ENCODE results near the gene SMIM11.
"Not testable (repeated sequence)": the region's sequence is repeated elsewhere in the genome, so short reads cannot be mapped to it uniquely, and the experiment has no call there.

SMIM11 gene

DNA sequence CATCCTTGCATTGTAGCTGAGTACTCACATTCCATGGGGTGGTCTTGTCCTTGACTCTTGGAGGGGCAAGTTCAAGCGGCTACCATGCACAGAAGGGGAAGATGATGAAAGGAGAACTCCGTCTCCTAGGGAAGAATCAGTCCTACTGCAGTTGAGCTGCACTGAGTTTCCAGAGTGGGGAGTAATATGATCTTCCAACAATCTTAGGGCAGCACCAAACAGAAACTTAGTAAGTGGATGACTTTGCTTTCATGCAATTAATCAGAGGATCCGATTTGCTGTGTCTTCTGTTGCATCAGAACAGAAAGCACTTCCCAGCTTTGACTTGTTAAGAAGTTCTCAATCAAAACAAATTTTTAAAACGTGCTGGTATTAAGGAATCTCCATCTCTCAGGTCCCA, 48.5 kb downstream of the SMIM11 start, which contains the start of gene SMIM34:
SMIM34 (minus strand) TSS at position 147 of the 400 bp plus-strand sequence; CDS start at position 35, 112 bp downstream.
- DNase-seq (ENCODE audit: low read depth in 2 of 2), result not testable (repeated sequence)

DNA sequence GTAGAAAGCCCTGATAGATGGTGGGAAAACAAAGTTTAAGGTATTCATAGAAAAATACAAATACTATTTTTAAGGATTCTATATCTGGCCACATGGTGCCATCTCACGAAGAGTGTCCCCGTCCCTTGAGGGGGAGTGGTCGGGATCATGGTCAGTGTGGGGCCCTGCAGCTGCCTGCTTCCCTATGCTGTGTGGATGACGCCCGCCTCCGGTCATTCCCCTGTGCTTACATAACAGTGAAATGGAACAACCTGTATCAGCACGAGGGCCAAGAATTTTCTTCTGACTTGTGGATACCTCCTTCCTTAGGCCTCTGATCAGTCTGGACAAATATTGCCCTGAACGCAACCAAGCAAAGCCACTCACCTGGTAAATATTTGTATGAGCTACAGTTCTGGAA, 52.0 kb downstream of the SMIM11 start:
- DNase-seq (ENCODE audit: low read depth in 2 of 2), result not testable (repeated sequence)

DNA sequence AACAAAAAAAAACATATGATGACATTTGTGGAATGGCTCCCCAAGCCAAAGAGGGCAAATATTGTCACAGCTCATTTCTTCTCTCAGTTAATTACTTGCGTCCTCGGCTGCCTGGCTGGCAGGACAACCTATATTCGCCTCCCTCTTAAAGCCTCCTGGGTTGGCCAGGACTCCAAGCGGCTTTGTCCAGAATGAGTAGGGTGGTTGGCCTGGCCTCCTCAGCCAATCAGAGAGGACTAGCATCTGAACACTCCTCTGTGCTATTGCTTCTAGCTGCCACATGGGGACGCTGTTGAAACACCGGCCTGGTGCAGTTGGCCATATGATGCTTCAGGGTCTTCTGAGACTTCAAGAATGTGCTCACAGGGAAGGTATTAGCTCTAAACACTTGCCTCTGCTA, 53.1 kb downstream of the SMIM11 start:
- not testable (repeated sequence) for DNase-seq (ENCODE audit: low read depth in 2 of 2)

DNA sequence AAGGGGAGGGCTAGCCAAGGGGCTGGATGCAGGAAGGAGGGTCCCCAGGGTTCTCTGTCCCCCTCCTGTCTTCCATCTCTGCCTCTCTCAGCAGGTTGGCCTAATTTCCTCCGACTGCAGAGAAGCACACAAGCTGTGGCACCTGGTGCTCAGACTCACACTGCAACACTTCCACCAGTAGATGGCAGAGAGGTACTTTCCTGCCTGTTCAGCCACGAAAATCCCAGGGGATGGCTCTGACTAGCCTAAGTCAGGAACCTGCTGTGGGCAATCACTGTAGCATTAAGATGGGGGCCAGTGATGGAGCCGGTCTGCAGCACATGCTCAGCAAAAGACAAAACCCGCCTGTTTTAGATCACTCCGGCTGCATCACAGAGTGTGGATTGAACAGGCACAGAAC, 54.4 kb downstream of the SMIM11 start:
- not testable (repeated sequence) for DNase-seq (ENCODE audit: low read depth in 2 of 2)

Data from stimulated activated CD8-positive, alpha-beta memory T cell treated with anti-CD3 and anti-CD28 coated beads, Interleukin-7, amount 100 ng/mL, for 4 hours (primary cell).